PC-9 (cell line): ENCODE results near the gene ESAM. TPM values are rescaled to one million over a fixed set of nuclear protein-coding genes. Genes with fewer than 3 reads are reported as not detected.

Source experiments
- BruUV-seq: library from RNA; stranded (reverse); fragments of 400-500 nt; replicated peaks from 2 replicates; lab custom pipeline; 2021; lab: Mats Ljungman, UMichigan
- CTCF ChIA-PET: fragments of 300-600 bp; sonication (Branson Sonifier 250); formaldehyde crosslinking; loops from one replicate; lab custom pipeline; 2022; ENCODE audit warnings: antibody characterized with exemption; lab: Charles Lee
- POLR2A ChIA-PET: fragments of 300-600 bp; sonication (Branson Sonifier 250); formaldehyde crosslinking; loops from one replicate; lab custom pipeline; 2022; ENCODE audit warnings: antibody characterized with exemption; ENCODE audit not compliant: unreplicated experiment; lab: Charles Lee
- DNase-seq, 2 experiments: peaks; one replicate each; pipeline versions ENCODE4 v3.0.0 to v3.0.0-alpha.2; 2015 to 2022; ENCODE audit warnings: mixed read lengths in 1 of 2
- H2AFZ ChIP-seq: fragments of 200-600 bp; sonication (generic); 2 replicates; pipeline ENCODE4 v1.8.1; 2017; ENCODE audit warnings: antibody characterized with exemption
- H3F3A ChIP-seq: fragments of 200-600 bp; sonication (generic); 2 replicates; pipeline ENCODE4 v1.8.1; 2017; ENCODE audit warnings: antibody characterized with exemption, mild to moderate bottlenecking, low read depth; ENCODE audit not compliant: insufficient read depth
- H3K27ac ChIP-seq: fragments of 200-600 bp; sonication (generic); 2 replicates; pipeline ENCODE4 v1.6.1; 2016; ENCODE audit warnings: mixed run types
- H3K27me3 ChIP-seq: fragments of 200-600 bp; sonication (generic); 2 replicates; pipeline ENCODE4 v1.6.1; 2016; ENCODE audit warnings: low read depth, mixed run types; ENCODE audit not compliant: insufficient read depth
- H3K36me3 ChIP-seq: fragments of 200-600 bp; sonication (generic); 2 replicates; pipeline ENCODE4 v1.6.1; 2016; ENCODE audit warnings: low read depth, mixed run types
- H3K4me1 ChIP-seq: fragments of 200-600 bp; sonication (generic); replicated peaks from 2 replicates; pipeline ENCODE4 v1.6.1; 2016; ENCODE audit warnings: mixed run types; ENCODE audit not compliant: insufficient read depth
- H3K4me2 ChIP-seq: fragments of 200-600 bp; sonication (generic); 2 replicates; pipeline ENCODE4 v1.6.1; 2017; ENCODE audit warnings: mixed run types
- H3K4me3 ChIP-seq: fragments of 200-600 bp; sonication (generic); 2 replicates; pipeline ENCODE4 v1.6.1; 2016; ENCODE audit warnings: mixed run types
- H3K79me2 ChIP-seq: fragments of 200-600 bp; sonication (generic); 2 replicates; pipeline ENCODE4 v1.6.1; 2017; ENCODE audit warnings: low read depth, mixed run types
- H3K9me2 ChIP-seq: fragments of 200-600 bp; sonication (generic); 2 replicates; pipeline ENCODE4 v1.8.1; 2017; ENCODE audit warnings: mild to moderate bottlenecking; ENCODE audit not compliant: insufficient read depth
- H3K9me3 ChIP-seq: fragments of 200-600 bp; sonication (generic); 2 replicates; pipeline ENCODE4 v1.8.1; 2016; ENCODE audit warnings: low read depth; ENCODE audit not compliant: insufficient read depth
- H4K20me1 ChIP-seq: fragments of 200-600 bp; sonication (generic); 2 replicates; pipeline ENCODE4 v1.8.1; 2017; ENCODE audit not compliant: insufficient read depth
- EZH2 ChIP-seq: fragments of 200-600 bp; sonication (generic); IDR thresholded peaks from 2 replicates; pipeline ENCODE4 v1.8.0; 2017; ENCODE audit warnings: antibody characterized with exemption, low read depth
- intact Hi-C: fragments of 100-400 bp; cut with micrococcal nuclease; formaldehyde crosslinking; loops from one replicate; pipeline ENCODE4 v1.10.0; 2022; ENCODE audit not compliant: unreplicated experiment
- total RNA-seq: library from RNA; stranded (reverse); gene quantifications from 2 replicates; pipeline ENCODE4 v1.2.3, GENCODE V29; 2021
- TF ChIP-seq, protein P1 (sequence below): fragments of 200-600 bp; sonication (generic); conservative IDR thresholded peaks from 2 replicates; pipeline ENCODE4 v1.6.1; 2017; ENCODE audit warnings: mixed run types, antibody characterized with exemption, mild to moderate bottlenecking, moderate library complexity

ESAM gene
- total RNA-seq, 1 experiment from 2014 or later = 13.5 TPM

DNA sequence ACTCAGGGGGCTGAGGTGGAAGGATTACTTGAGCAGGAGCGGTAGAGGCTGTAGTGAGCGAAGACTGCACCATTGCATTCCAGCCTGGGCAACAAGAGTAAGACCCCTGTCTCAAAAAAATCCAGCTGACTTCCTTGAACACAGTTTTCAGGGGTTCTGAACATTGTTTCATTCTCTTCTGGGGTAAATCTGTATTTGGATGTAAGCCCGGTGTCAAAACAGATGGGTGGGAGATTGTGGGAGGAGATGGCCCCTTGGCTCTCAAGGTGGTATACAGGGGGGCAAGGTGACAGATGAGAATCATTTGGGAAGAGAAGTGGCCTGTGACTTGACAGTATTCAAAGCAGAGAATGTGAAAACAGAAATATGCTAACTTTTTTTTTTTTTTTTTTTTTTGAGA, 4.8 kb downstream of the ESAM start:
- Histone ChIP-seq H2AFZ (no peak overlapping the region), H3K9me3 (no peaks in the 10 kb centered on the region), H3K4me2 (no peak overlapping the region), H3K79me2 (peaks cover 14% of the 10 kb centered on the region; the same call in 1 of the 2 replicates), H3K9me2 (no peaks in the 10 kb centered on the region), H4K20me1 (no peaks in the 10 kb centered on the region), H3K4me3 (no peak overlapping the region), H3K27ac (no peak overlapping the region), H3K4me1 (peaks cover 25% of the 10 kb centered on the region), H3K27me3 (no peaks in the 10 kb centered on the region), H3F3A (no peaks in the 10 kb centered on the region), H3K36me3 (no peaks in the 10 kb centered on the region)
- TF ChIP-seq, protein P1, sequence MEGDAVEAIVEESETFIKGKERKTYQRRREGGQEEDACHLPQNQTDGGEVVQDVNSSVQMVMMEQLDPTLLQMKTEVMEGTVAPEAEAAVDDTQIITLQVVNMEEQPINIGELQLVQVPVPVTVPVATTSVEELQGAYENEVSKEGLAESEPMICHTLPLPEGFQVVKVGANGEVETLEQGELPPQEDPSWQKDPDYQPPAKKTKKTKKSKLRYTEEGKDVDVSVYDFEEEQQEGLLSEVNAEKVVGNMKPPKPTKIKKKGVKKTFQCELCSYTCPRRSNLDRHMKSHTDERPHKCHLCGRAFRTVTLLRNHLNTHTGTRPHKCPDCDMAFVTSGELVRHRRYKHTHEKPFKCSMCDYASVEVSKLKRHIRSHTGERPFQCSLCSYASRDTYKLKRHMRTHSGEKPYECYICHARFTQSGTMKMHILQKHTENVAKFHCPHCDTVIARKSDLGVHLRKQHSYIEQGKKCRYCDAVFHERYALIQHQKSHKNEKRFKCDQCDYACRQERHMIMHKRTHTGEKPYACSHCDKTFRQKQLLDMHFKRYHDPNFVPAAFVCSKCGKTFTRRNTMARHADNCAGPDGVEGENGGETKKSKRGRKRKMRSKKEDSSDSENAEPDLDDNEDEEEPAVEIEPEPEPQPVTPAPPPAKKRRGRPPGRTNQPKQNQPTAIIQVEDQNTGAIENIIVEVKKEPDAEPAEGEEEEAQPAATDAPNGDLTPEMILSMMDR = no peak
- TF ChIP-seq EZH2 = no peak
- ChIA-PET CTCF (no interaction called here), POLR2A (no interaction called here)
- intact Hi-C loops = no loop called here
- no peak for DNase-seq
- BruUV-seq = no TSS peak

DNA sequence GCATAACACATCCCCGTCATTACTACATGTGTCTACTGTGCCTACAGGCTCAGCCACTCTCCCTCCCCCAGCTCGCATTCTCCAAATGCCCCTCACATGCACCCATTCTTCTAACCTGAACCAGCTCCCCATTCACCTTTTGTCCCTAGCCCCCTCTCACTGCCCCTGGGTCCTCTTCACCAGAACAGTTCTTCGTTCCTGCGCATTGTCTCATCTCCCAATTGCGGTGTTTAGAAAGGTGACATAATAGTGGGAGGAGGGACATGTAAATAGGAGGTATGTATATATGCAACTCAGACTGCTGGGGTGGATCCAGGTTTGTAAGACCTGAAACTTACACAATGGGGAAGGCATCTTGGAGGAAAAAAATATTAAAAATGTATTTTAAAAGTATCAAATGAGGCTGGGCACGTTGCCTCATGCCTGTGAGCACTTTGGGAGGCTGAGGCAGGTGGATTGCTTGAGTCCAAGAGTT, 5.3 kb downstream of the ESAM start:
- Histone ChIP-seq H3K36me3 (no peaks in the 10 kb centered on the region), H2AFZ (no peak overlapping the region), H3K4me2 (no peak overlapping the region), H3K79me2 (peaks cover 16% of the 10 kb centered on the region; the same call in 1 of the 2 replicates), H3K4me3 (no peak overlapping the region), H3K27me3 (no peaks in the 10 kb centered on the region), H3K4me1 (peaks cover 26% of the 10 kb centered on the region), H3K9me3 (no peaks in the 10 kb centered on the region), H4K20me1 (no peaks in the 10 kb centered on the region), H3K27ac (no peak overlapping the region), H3K9me2 (no peaks in the 10 kb centered on the region), H3F3A (no peaks in the 10 kb centered on the region)
- ChIA-PET CTCF (no interaction called here), POLR2A (no interaction called here)
- no peak for TF ChIP-seq EZH2
- TF ChIP-seq, protein P1 = no peak
- BruUV-seq = no TSS peak
- intact Hi-C loops = no loop called here
- no peak for DNase-seq

DNA sequence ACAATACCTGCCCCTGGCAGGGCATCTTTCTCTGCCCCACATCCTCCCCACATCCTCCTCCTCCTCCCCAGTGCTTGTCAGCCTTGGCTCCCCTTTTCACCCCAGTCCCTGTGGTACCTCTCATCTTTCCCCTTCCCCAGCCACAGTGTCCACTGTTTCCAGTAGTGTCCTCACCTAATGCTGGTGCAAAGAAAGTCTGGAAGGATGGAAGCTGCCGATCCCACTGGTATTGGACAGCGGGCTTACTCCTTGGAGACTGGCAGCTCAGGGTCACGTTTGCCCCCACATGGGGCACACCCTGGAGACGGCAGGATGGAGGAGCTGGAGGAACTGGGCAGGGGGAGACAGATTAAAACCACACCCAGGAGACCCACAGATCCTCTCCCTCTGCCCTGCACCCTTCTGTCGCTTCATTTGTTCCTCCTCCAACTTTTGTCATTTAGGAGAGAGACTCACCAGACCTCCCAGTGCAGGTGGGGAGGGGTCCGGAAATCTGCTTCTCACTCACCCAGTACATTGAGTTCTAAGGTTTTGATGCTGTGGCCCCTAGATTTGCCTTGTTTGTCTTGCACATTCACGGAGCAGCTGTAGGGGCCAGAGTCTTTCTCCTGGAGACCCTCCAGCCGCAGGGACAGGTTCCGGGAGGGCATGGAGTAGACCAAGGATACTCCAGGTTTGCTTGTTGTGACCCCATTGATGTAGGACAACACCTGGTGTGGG, 5.9 kb downstream of the ESAM start:
- no peak for DNase-seq
- CTCF ChIA-PET = no interaction called here
- Histone ChIP-seq H3K36me3 (no peaks in the 10 kb centered on the region), H3K4me1 (peaks cover 24% of the 10 kb centered on the region), H3K4me3 (no peak overlapping the region), H3K27ac (no peak overlapping the region), H3K9me2 (no peaks in the 10 kb centered on the region), H4K20me1 (no peaks in the 10 kb centered on the region), H3K27me3 (no peaks in the 10 kb centered on the region), H3K79me2 (peaks cover 22% of the 10 kb centered on the region; the same call in 1 of the 2 replicates), H3K4me2 (no peak overlapping the region), H2AFZ (no peak overlapping the region), H3K9me3 (no peaks in the 10 kb centered on the region), H3F3A (no peaks in the 10 kb centered on the region)
- no TSS peak for BruUV-seq
- intact Hi-C loops = no loop called here
- POLR2A ChIA-PET = no interaction called here
- TF ChIP-seq EZH2 = no peak
- TF ChIP-seq, protein P1 = no peak
